Duodenal mucosa (tissue), 2 donors: ENCODE results near the gene MMP20.
A peak's percentile ranks its signal among the peaks of the same experiment; 100 is the strongest.

Source experiments
- H3K27ac ChIP-seq: one replicate; pipeline ENCODE4 v1.7.0; 2013; ENCODE audit warnings: low read depth, low read length
- H3K27me3 ChIP-seq, 2 donors: one replicate each; pipeline ENCODE4 v1.7.0; 2013; ENCODE audit warnings: low read length in 2 of 2, control low read depth in 1 of 2; ENCODE audit not compliant: insufficient read depth in 2 of 2, control insufficient read depth in 1 of 2
- H3K36me3 ChIP-seq, 2 donors: one replicate each; pipeline ENCODE4 v1.7.0; 2013; ENCODE audit warnings: low read length in 2 of 2, control low read depth in 1 of 2; ENCODE audit not compliant: insufficient read depth in 2 of 2, control insufficient read depth in 1 of 2
- H3K4me1 ChIP-seq, 2 donors: one replicate each; pipeline ENCODE4 v1.7.0; 2013; ENCODE audit warnings: low read length in 2 of 2, control low read depth in 1 of 2; ENCODE audit not compliant: insufficient read depth in 2 of 2, control insufficient read depth in 1 of 2
- H3K4me3 ChIP-seq, 2 donors: one replicate each; pipeline ENCODE4 v1.7.0; 2013; ENCODE audit warnings: low read length in 2 of 2, low read depth in 1 of 2
- H3K9ac ChIP-seq, 2 donors: one replicate each; pipeline ENCODE4 v1.7.0; 2013; ENCODE audit warnings: low read length in 2 of 2, low read depth in 1 of 2
- H3K9me3 ChIP-seq, 2 donors: one replicate each; pipeline ENCODE4 v1.7.0; 2013; ENCODE audit warnings: low read length in 2 of 2, control low read depth in 1 of 2; ENCODE audit not compliant: control insufficient read depth in 1 of 2

The MMP20 gene

GRCh38 chr11:102613450-102613849 is 11.7 kb downstream of the MMP20 start:
- Histone ChIP-seq H3K9me3 (no peaks in the 10 kb centered on the region), H3K4me3 (no peak overlapping the region), H3K27ac (no peak overlapping the region), H3K9ac (no peak overlapping the region), H3K36me3 (no peaks in the 10 kb centered on the region), H3K27me3 (no peaks in the 10 kb centered on the region), H3K4me1 (peaks cover 0 to 13% of the 10 kb centered on the region in 2 donors)

GRCh38 chr11:102611291-102611690 is 13.8 kb downstream of the MMP20 start:
- peaks cover 0 to 13% of the 10 kb centered on the region in 2 donors for H3K4me1 ChIP-seq
- no peaks in the 10 kb centered on the region for H3K9me3 ChIP-seq
- no peaks in the 10 kb centered on the region for H3K36me3 ChIP-seq
- H3K27ac ChIP-seq: no peak overlapping the region
- no peak overlapping the region for H3K4me3 ChIP-seq
- no peak overlapping the region for H3K9ac ChIP-seq
- no peaks in the 10 kb centered on the region for H3K27me3 ChIP-seq

- Histone ChIP-seq H3K27ac (no peak overlapping the region), H3K9ac (no peak overlapping the region), H3K4me1 (peaks cover 0 to 13% of the 10 kb centered on the region in 2 donors), H3K36me3 (no peaks in the 10 kb centered on the region), H3K4me3 (no peak overlapping the region), H3K27me3 (no peaks in the 10 kb centered on the region), H3K9me3 (no peaks in the 10 kb centered on the region)
Observed at GRCh38 chr11:102610200-102610599, 14.9 kb downstream of the MMP20 start.

- H3K27ac ChIP-seq: no peak overlapping the region
- no peaks in the 10 kb centered on the region for H3K36me3 ChIP-seq
- no peak overlapping the region for H3K4me3 ChIP-seq
- no peaks in the 10 kb centered on the region for H3K27me3 ChIP-seq
- peaks cover 0 to 9% of the 10 kb centered on the region in 2 donors for H3K4me1 ChIP-seq
- H3K9me3 ChIP-seq: no peaks in the 10 kb centered on the region
- no peak overlapping the region for H3K9ac ChIP-seq
Observed at GRCh38 chr11:102608699-102609098, 16.4 kb downstream of the MMP20 start.

GRCh38 chr11:102604875-102605274 is 20.3 kb downstream of the MMP20 start:
- H3K36me3 ChIP-seq: no peaks in the 10 kb centered on the region
- H3K9me3 ChIP-seq: no peaks in the 10 kb centered on the region
- H3K27me3 ChIP-seq: no peaks in the 10 kb centered on the region
- H3K4me1 ChIP-seq: peaks cover 2 to 9% of the 10 kb centered on the region in 2 donors
- no peak overlapping the region for H3K9ac ChIP-seq
- H3K27ac ChIP-seq: no peak overlapping the region
- no peak overlapping the region for H3K4me3 ChIP-seq

- no peak overlapping the region for H3K27ac ChIP-seq
Observed at GRCh38 chr11:102604011-102604410, 21.1 kb downstream of the MMP20 start.

GRCh38 chr11:102603576-102603975 is 21.6 kb downstream of the MMP20 start:
- Histone ChIP-seq H3K4me1 (peaks cover 5 to 19% of the 10 kb centered on the region in 2 donors), H3K36me3 (no peaks in the 10 kb centered on the region), H3K9ac (no peak overlapping the region), H3K27ac (no peak overlapping the region), H3K27me3 (no peaks in the 10 kb centered on the region), H3K9me3 (no peaks in the 10 kb centered on the region), H3K4me3 (no peak overlapping the region)

More at GRCh38 chr11:102604011-102604410, 21.1 kb downstream of the MMP20 start:
- H3K9me3 ChIP-seq: no peaks in the 10 kb centered on the region
- H3K27me3 ChIP-seq: no peaks in the 10 kb centered on the region
- no peak overlapping the region for H3K4me3 ChIP-seq
- H3K4me1 ChIP-seq: peaks cover 5 to 15% of the 10 kb centered on the region in 2 donors
- H3K9ac ChIP-seq: no peak overlapping the region
- no peaks in the 10 kb centered on the region for H3K36me3 ChIP-seq

- Histone ChIP-seq H3K4me3 (no peak overlapping the region), H3K36me3 (no peaks in the 10 kb centered on the region), H3K9me3 (no peaks in the 10 kb centered on the region), H3K9ac (no peak overlapping the region), H3K27me3 (no peaks in the 10 kb centered on the region), H3K4me1 (peaks cover 5 to 23% of the 10 kb centered on the region in 2 donors), H3K27ac (no peak overlapping the region)
Observed at GRCh38 chr11:102603091-102603490, 22.0 kb downstream of the MMP20 start.

- no peaks in the 10 kb centered on the region for H3K36me3 ChIP-seq
- H3K9me3 ChIP-seq: no peaks in the 10 kb centered on the region
- H3K27ac ChIP-seq: no peak overlapping the region
- peaks cover 5 to 23% of the 10 kb centered on the region in 2 donors for H3K4me1 ChIP-seq
- no peak overlapping the region for H3K9ac ChIP-seq
- H3K27me3 ChIP-seq: no peaks in the 10 kb centered on the region
- no peak overlapping the region for H3K4me3 ChIP-seq
Observed at GRCh38 chr11:102600666-102601065, 24.5 kb downstream of the MMP20 start.

- no peak overlapping the region for H3K9ac ChIP-seq
- H3K36me3 ChIP-seq: no peaks in the 10 kb centered on the region
- H3K4me3 ChIP-seq: peak overlapping the region in 1 of 2 donors; percentile 36
- H3K9me3 ChIP-seq: no peaks in the 10 kb centered on the region
- peak overlapping the region; percentile 40 for H3K27ac ChIP-seq
- no peaks in the 10 kb centered on the region for H3K27me3 ChIP-seq
- peaks cover 5 to 23% of the 10 kb centered on the region in 2 donors for H3K4me1 ChIP-seq
Observed at GRCh38 chr11:102599642-102600261, 25.4 kb downstream of the MMP20 start.
